Astrocyte of the cerebellum (primary cell): ENCODE results near the gene MSI2.

ENCODE experiments used
- DNase-seq: peaks from one replicate; pipeline ENCODE4 v3.0.0-alpha.2; 2011; ENCODE audit warnings: low read depth
- H3K4me3 ChIP-seq: 2 replicates; pipeline ENCODE4 v1.5.1; 2011; ENCODE audit warnings: mild to moderate bottlenecking, low read depth, low read length, moderate library complexity
- in situ Hi-C: cut with HindIII; loops from 2 replicates; pipeline ENCODE4 v1.10.0; 2017; ENCODE audit warnings: low sequenced_read_pairs
- TF ChIP-seq, protein P1 (sequence below): IDR thresholded peaks from 2 replicates; pipeline ENCODE4 v1.5.1; 2012; ENCODE audit warnings: low read length, low read depth, moderate library complexity, mild to moderate bottlenecking; ENCODE audit errors: missing control alignments

The MSI2 gene

DNA sequence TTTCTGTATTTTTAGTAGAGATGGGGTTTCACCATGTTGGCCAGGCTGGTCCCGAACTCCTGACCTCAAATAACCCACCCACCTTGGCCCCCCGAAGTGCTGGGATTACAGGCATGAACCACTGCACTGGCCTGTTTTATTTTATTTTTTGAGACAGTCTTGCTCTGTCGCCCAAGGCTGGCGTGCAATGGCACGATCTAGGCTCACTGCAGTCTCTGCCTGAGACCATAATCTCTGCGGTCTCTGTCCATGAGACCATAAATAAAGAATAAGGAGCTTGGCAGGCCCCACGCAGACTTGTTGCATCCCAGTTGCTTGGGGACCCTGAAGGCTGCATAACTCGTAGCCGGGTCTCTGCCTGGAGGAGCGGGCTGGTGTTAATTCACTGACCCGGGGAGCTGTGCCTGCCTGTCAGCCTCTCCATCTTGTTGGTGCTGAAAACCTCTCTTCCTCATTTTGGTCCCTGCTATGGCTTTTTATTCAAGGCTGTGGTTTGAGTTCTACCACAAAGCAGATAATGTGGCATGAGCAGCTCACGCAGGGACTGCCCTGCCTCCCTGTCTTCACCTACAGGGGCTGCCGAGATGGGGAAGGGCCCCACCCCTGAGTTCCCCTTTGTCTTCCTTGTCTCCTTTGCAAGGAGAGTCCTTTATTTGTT, 82.1 kb downstream of the MSI2 start:
- no peak overlapping the region for H3K4me3 ChIP-seq
- in situ Hi-C loops, result no loop called here
- DNase-seq, result no peak
- TF ChIP-seq, protein P1, sequence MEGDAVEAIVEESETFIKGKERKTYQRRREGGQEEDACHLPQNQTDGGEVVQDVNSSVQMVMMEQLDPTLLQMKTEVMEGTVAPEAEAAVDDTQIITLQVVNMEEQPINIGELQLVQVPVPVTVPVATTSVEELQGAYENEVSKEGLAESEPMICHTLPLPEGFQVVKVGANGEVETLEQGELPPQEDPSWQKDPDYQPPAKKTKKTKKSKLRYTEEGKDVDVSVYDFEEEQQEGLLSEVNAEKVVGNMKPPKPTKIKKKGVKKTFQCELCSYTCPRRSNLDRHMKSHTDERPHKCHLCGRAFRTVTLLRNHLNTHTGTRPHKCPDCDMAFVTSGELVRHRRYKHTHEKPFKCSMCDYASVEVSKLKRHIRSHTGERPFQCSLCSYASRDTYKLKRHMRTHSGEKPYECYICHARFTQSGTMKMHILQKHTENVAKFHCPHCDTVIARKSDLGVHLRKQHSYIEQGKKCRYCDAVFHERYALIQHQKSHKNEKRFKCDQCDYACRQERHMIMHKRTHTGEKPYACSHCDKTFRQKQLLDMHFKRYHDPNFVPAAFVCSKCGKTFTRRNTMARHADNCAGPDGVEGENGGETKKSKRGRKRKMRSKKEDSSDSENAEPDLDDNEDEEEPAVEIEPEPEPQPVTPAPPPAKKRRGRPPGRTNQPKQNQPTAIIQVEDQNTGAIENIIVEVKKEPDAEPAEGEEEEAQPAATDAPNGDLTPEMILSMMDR, result no peak

DNA sequence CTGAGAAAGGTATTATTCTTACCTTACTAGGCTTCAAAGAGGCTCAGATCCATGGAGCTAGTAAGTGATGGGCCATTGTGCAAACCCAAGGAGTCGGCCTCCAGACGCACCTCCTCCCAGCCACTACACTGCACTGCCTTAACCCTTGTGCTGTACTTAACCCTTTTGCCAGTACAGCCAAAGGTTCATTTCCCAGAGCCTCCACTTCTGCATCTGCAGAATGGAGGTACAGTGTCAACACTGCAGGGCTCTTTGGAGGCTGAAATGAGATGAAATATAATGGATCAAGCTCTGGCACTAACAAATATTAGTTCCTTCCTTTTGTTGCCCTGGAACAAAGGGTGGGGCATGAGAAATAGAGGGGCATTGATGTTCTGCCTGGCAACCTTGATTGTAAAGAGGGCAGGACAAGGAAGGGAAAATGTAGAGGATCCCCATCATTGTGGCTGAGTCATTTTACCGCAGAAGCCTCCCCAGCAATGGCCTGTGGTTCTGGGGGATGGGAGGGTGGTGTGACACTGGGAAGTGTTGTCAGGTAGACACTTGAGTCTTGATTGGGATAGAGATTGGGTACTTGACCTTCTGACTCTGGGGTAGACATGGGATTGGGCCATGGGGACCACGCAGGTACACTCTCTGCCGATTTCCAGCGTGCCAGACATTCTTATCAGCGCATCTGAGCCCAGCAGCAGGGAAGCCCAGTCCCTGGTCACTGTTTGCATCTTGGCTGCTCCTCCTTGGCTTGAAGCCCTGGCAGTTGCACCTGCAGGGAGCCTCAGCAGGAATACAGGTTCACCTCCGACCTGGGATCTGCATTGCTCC, 84.0 kb downstream of the MSI2 start:
- TF ChIP-seq, protein P1, result no peak
- H3K4me3 ChIP-seq, result no peak overlapping the region
- in situ Hi-C loops, result no loop called here
- DNase-seq, result no peak

DNA sequence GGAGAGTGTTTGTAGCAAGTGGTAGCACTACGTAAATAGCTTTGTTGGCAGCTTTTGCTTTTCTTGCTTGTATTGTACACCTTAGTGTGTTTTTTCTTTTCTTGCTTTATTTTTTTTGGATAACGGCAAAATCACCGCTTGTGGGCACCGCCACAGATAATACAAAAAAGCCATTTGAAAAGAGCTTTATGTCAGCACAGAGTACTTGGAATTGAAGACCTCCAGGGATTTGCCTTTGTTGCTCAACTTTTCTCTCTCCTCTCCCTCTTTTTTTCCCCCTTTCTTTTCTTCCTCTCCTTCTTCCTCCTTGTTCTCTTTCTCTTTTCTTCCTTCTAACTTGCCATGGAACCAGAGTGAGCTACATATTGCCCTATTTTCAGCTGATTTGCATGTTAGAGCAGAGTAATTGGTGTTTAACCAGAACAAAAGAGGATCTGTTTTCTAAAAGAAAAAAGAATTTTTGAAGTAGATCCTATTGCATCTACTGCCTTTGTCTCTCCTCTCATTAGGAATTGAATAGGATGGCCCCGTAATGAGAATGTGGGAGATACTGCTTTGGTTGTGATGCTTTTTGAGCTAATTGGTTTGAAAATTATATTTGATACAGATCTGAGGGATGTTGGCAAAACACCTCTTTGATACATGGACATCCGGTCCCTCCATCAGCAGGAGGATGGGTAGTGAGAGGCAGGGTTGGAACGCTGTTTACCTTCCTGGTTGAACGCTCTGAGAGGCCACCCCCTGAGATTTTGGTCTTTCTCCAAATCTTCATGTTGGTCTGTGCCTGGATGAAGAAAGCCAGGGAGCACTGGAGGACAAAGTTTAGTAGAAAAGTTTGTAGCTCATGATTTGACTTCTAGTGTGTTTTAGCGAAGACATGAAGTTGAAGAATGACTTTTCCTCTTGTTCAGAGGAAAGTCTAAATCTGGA, 85.6 kb downstream of the MSI2 start:
- TF ChIP-seq, protein P1, result no peak
- in situ Hi-C loops, result no loop called here
- DNase-seq, result peak; percentile 16
- no peak overlapping the region for H3K4me3 ChIP-seq

- no peak overlapping the region for H3K4me3 ChIP-seq
- DNase-seq, result no peak
- TF ChIP-seq, protein P1, result no peak
- in situ Hi-C loops, result no loop called here
Observed at GRCh38 chr17:57342963-57343589, 86.8 kb downstream of the MSI2 start.

- no peak for DNase-seq
- TF ChIP-seq, protein P1, result no peak
- H3K4me3 ChIP-seq, result no peak overlapping the region
- in situ Hi-C loops, result no loop called here
Observed at GRCh38 chr17:57343717-57344116, 87.4 kb downstream of the MSI2 start.

- DNase-seq, result no peak
- in situ Hi-C loops, result no loop called here
- H3K4me3 ChIP-seq, result no peak overlapping the region
- TF ChIP-seq, protein P1, result no peak
Observed at GRCh38 chr17:57344261-57344660, 87.9 kb downstream of the MSI2 start.
